Activated CD8-positive, alpha-beta memory T cell treated with anti-CD3 and anti-CD28 coated beads for 1 hour (primary cell): Measurements from ENCODE around the gene SBNO2.

Experiments
- DNase-seq, 2 donors: peaks; one replicate each; pipeline ENCODE4 v3.0.0-alpha.2; 2020; ENCODE audit warnings: low read depth in 1 of 2; ENCODE audit errors: extremely low read depth in 1 of 2

The SBNO2 gene

GRCh38 chr19:1154731-1155351 lies 19.2 kb downstream of the SBNO2 start:
- DNase-seq: no peak

GRCh38 chr19:1153891-1154730 lies 20.0 kb downstream of the SBNO2 start:
- no peak for DNase-seq

GRCh38 chr19:1151917-1152587 lies 22.0 kb downstream of the SBNO2 start:
- DNase-seq: no peak

GRCh38 chr19:1151037-1151724 lies 22.9 kb downstream of the SBNO2 start:
- no peak for DNase-seq

GRCh38 chr19:1150333-1151036 lies 23.6 kb downstream of the SBNO2 start:
- DNase-seq: no peak

GRCh38 chr19:1149259-1150045 lies 24.6 kb downstream of the SBNO2 start:
- DNase-seq: no peak

GRCh38 chr19:1147934-1148549 lies 26.0 kb downstream of the SBNO2 start:
- DNase-seq: no peak

- no peak for DNase-seq
Observed at GRCh38 chr19:1146858-1147780, 26.9 kb downstream of the SBNO2 start.

- DNase-seq: no peak
Observed at GRCh38 chr19:1146412-1146699, 27.7 kb downstream of the SBNO2 start.

- no peak for DNase-seq
Observed at GRCh38 chr19:1145635-1146411, 28.2 kb downstream of the SBNO2 start.

- DNase-seq: no peak
Observed at GRCh38 chr19:1144741-1145140, 29.3 kb downstream of the SBNO2 start.

- no peak for DNase-seq
Observed at GRCh38 chr19:1143828-1144399, 30.2 kb downstream of the SBNO2 start.

- DNase-seq: no peak
Observed at GRCh38 chr19:1141944-1142343, 32.1 kb downstream of the SBNO2 start.

GRCh38 chr19:1140272-1141027 lies 33.6 kb downstream of the SBNO2 start:
- no peak for DNase-seq

- no peak for DNase-seq
Observed at GRCh38 chr19:1139126-1139525, 34.9 kb downstream of the SBNO2 start.

- no peak for DNase-seq
Observed at GRCh38 chr19:1138121-1138520, 35.9 kb downstream of the SBNO2 start.
